HG03571 (cell line): ENCODE measurements around the gene NAA50.

Experiments used
- ATAC-seq: cut with Tn5 transposase; IDR thresholded peaks from one replicate; pipeline ENCODE4 v1.9.1; 2021; ENCODE audit not compliant: unreplicated experiment

NAA50 gene

GRCh38 chr3:113743006-113743630 is 2.9 kb downstream of the NAA50 start:
- ATAC-seq = no peak

GRCh38 chr3:113741620-113742019 is 4.4 kb downstream of the NAA50 start:
- ATAC-seq = no peak

GRCh38 chr3:113741086-113741485 is 5.0 kb downstream of the NAA50 start:
- ATAC-seq = no peak

GRCh38 chr3:113736548-113737089 is 9.4 kb downstream of the NAA50 start:
- peak; percentile 59 for ATAC-seq

- ATAC-seq = no peak
Measured at GRCh38 chr3:113731694-113732093, 14.4 kb downstream of the NAA50 start.

GRCh38 chr3:113730550-113730949 is 15.5 kb downstream of the NAA50 start:
- ATAC-seq = no peak

- no peak for ATAC-seq
Measured at GRCh38 chr3:113728661-113729060, 17.4 kb downstream of the NAA50 start.

GRCh38 chr3:113721636-113722035 is 24.4 kb downstream of the NAA50 start:
- no peak for ATAC-seq

GRCh38 chr3:113719758-113720157 is 26.3 kb downstream of the NAA50 start:
- no peak for ATAC-seq

- ATAC-seq = no peak
Measured at GRCh38 chr3:113719294-113719693, 26.8 kb downstream of the NAA50 start.

GRCh38 chr3:113717818-113718217 is 28.2 kb downstream of the NAA50 start:
- ATAC-seq = no peak

- ATAC-seq = no peak
Measured at GRCh38 chr3:113717308-113717707, 28.7 kb downstream of the NAA50 start.

- ATAC-seq = no peak
Measured at GRCh38 chr3:113714702-113715101, 31.3 kb downstream of the NAA50 start.

- no peak for ATAC-seq
Measured at GRCh38 chr3:113712129-113712528, 33.9 kb downstream of the NAA50 start.

- ATAC-seq = no peak
Measured at GRCh38 chr3:113707835-113708234, 38.2 kb downstream of the NAA50 start.

- ATAC-seq = no peak
Measured at GRCh38 chr3:113698956-113699355, 47.1 kb downstream of the NAA50 start.

- no peak for ATAC-seq
Measured at GRCh38 chr3:113698213-113698742, 47.8 kb downstream of the NAA50 start.

- no peak for ATAC-seq
Measured at GRCh38 chr3:113697500-113698090, 48.5 kb downstream of the NAA50 start.

GRCh38 chr3:113696658-113697499 is 49.2 kb downstream of the NAA50 start:
- ATAC-seq = peak; percentile 95

- peak; percentile 65 for ATAC-seq
Measured at GRCh38 chr3:113695786-113696645, 50.0 kb downstream of the NAA50 start, which contains the start of gene USF3. Gene USF3, minus strand, starts transcription at chr3:113696642. Its CDS starts 21,764 bp downstream, at chr3:113674878.

GRCh38 chr3:113695431-113695785 is 50.6 kb downstream of the NAA50 start:
- ATAC-seq = no peak
